HG03103 (cell line): ENCODE data around the gene TMEM18.

Experiments
- ATAC-seq: cut with Tn5 transposase; IDR thresholded peaks from one replicate; pipeline ENCODE4 v1.9.1; 2021; ENCODE audit warnings: low read depth; ENCODE audit not compliant: unreplicated experiment

The TMEM18 gene

GRCh38 chr2:653645-654425 lies 23.4 kb downstream of the TMEM18 start:
- ATAC-seq = no peak

GRCh38 chr2:652881-653480 lies 24.2 kb downstream of the TMEM18 start:
- ATAC-seq = no peak

GRCh38 chr2:651951-652373 lies 25.2 kb downstream of the TMEM18 start:
- ATAC-seq = no peak

- ATAC-seq = no peak
These were observed 26.6 kb downstream of the TMEM18 start for GRCh38 chr2:650343-651310.

GRCh38 chr2:649426-650342 lies 27.5 kb downstream of the TMEM18 start:
- ATAC-seq = no peak

GRCh38 chr2:648476-649424 lies 28.5 kb downstream of the TMEM18 start:
- ATAC-seq = no peak

GRCh38 chr2:647691-648231 lies 29.4 kb downstream of the TMEM18 start:
- no peak for ATAC-seq

- no peak for ATAC-seq
These were observed 30.1 kb downstream of the TMEM18 start for GRCh38 chr2:647003-647560.

GRCh38 chr2:644871-645270 lies 32.3 kb downstream of the TMEM18 start:
- no peak for ATAC-seq

- ATAC-seq = no peak
These were observed 33.4 kb downstream of the TMEM18 start for GRCh38 chr2:643761-644160.

- no peak for ATAC-seq
These were observed 33.9 kb downstream of the TMEM18 start for GRCh38 chr2:643334-643733.

- no peak for ATAC-seq
These were observed 35.1 kb downstream of the TMEM18 start for GRCh38 chr2:641872-642815.

- ATAC-seq = no peak
These were observed 35.9 kb downstream of the TMEM18 start for GRCh38 chr2:641164-641871.

GRCh38 chr2:639703-640102 lies 37.5 kb downstream of the TMEM18 start:
- ATAC-seq = no peak

GRCh38 chr2:637804-638203 lies 39.4 kb downstream of the TMEM18 start:
- no peak for ATAC-seq

- ATAC-seq = no peak
These were observed 39.8 kb downstream of the TMEM18 start for GRCh38 chr2:637406-637776.
